NCI-H2196 (cell line): ENCODE results near the gene NDE1.

Source experiments
- DNase-seq: peaks from one replicate; lab custom pipeline; 2025; ENCODE audit not compliant: unreplicated experiment; lab: John Stamatoyannopoulos, UW

The NDE1 gene

GRCh38 chr16:15732416-15732815, 82.4 kb downstream of the NDE1 start:
- DNase-seq = no peak

- DNase-seq = no peak
These were observed 85.6 kb downstream of the NDE1 start for GRCh38 chr16:15735610-15736009.

GRCh38 chr16:15736529-15736928, 86.5 kb downstream of the NDE1 start:
- DNase-seq = no peak

GRCh38 chr16:15737140-15737644, 87.1 kb downstream of the NDE1 start:
- no peak for DNase-seq

DNA sequence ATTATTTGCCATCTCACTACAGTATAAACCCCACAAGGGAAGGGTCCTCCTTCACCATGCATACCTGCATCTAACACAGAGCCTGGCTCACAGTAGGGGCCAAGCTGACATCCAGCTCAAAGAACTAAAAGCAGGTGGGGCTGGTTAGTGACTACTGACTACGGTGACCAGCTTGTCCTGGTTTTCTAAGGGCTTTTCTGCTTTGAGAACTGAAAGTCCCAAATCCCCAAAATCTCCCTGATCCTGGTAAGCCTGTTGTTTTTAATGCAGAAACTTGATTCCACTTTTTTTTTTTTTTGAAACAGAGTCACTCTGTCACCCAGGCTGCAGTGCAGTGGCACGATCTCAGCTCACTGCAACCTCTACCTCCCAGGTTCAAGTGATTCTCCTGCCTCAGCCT, 89.4 kb downstream of the NDE1 start:
- DNase-seq = no peak

GRCh38 chr16:15739950-15740349, 89.9 kb downstream of the NDE1 start:
- no peak for DNase-seq

- no peak for DNase-seq
These were observed 91.3 kb downstream of the NDE1 start for GRCh38 chr16:15741207-15741871.

- DNase-seq = no peak
These were observed 92.7 kb downstream of the NDE1 start for GRCh38 chr16:15742716-15743115.

- no peak for DNase-seq
These were observed 93.6 kb downstream of the NDE1 start for GRCh38 chr16:15743657-15744056.

DNA sequence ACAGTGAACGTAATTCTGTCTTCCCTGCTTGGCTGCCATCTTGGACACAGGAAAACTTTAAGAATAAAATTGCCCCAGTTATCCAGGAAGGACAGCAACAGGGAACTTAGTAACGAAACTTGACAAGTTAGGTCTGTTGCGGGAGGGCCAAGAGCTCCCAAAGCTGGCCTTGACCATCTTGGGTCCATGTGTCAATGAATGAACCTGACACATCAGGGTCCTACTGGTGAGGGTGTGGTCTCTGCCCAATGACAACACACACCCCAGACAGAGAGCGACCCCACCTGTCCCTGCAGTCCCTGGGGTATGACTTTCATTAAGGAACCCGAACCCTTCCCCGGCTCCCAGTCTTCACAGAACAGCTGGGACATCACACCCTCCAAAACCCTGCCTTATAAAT, 96.3 kb downstream of the NDE1 start:
- no peak for DNase-seq

DNA sequence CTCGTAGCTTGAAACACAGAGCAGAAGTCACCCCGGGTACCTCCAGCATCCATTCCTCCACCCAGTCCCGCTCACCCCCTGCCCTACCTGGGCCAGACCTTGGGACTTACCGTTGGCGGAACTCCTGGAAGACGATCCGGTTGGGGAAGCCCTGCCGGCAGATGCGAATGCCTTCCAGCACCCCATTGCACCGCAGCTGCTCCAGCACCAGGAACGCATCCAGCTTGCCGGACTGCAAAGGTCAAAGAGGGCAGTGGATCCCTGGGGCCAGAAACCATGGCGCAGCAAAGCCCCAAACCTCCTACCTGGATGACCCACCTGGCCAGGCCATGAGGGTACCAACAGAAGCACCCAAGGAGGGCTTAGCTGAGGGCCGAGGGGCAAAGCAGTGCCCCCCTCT, 97.9 kb downstream of the NDE1 start:
- no peak for DNase-seq

DNA sequence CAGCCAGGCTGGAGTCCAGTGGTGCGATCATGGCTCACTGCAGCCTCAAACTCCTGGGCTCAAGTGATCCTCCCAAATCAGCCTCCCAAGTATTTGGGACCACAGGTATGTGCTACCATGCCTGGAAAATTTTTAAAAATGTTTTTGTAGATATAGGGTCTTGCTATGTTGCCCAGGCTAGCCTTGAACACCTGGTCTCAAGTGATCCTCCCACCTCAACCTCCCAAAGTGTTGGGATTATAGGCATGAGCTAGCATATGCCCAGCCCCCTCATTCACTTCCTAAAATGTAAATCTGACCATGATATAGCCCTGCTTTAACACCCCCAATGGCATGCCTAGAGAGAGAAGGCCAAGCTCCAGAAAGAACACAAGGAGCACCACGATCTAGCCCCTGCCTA, 98.6 kb downstream of the NDE1 start:
- no peak for DNase-seq

DNA sequence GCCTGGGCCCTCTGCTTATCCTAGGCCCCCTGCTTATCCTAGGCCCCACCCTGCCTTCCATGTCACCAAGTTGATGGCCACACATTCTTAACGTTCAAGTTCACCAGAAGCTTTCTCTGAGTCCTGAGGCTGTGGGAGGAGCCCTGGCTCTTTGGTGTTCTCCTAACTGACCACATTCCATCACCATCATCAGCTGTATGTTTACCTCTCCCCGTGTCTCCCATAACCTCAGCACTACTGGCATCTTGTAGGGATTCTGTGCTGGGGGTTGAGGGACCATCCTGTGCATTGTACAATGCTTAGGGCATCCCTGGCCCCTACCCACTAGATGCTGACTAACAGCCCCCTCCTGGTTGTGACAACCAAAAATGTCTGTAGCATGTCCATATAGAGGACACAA, 99.3 kb downstream of the NDE1 start:
- no peak for DNase-seq

- DNase-seq = no peak
These were observed 99.9 kb downstream of the NDE1 start for GRCh38 chr16:15749985-15750384.

- no peak for DNase-seq
These were observed 101.9 kb downstream of the NDE1 start for GRCh38 chr16:15751940-15752339.

DNA sequence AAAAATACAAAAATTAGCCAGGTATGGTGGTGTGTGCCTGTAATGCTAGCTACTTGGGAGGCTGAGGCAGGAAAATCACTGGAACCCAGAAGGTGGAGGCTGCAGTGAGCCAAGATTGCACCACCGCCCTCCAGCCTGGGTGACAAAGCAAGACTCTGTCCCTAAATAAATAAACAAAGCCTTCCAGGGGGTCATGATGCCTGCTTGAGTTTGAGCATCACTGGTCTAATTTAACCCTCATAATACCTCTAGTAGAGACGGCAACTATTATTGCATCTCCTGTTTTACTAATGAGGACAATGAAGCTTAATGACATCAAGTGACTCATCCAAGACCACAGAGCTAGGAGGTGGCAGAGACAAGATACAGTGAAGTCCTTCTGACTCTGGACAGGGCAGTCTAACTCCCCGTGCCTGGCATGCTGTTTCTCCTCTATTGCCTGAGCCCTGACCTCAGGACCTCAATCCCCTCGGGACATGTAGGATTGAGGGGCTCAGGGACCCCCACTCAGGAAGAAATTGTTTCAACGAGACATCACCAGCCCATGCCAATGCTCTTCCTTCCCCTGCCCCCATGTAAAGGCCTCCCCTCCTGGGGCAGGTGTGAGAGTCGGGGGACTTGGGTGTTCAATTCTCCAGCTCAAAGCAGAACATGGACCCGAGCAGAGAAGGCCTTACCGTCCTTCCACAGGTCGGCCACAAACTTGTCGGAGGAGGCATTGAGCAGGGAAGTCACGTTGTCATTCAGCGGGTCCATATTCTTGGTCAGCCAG, 102.9 kb downstream of the NDE1 start:
- DNase-seq = no peak

- DNase-seq = no peak
These were observed 104.9 kb downstream of the NDE1 start for GRCh38 chr16:15754821-15755534.

DNA sequence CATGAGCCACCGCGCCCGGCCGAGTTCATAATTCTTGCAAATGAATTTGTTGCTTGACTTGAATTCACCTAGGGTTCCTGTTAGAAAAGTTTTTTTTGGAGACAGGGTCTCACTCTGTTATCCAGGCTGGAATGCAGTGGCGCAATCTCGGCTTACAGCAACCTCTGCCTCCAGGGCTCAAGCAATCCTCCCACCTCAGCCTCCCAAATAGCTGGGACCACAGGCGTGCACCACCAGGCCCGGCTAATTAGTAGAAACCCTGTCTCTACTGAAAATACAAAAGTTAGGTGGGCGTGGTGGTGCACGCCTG, 107.0 kb downstream of the NDE1 start:
- no peak for DNase-seq

DNA sequence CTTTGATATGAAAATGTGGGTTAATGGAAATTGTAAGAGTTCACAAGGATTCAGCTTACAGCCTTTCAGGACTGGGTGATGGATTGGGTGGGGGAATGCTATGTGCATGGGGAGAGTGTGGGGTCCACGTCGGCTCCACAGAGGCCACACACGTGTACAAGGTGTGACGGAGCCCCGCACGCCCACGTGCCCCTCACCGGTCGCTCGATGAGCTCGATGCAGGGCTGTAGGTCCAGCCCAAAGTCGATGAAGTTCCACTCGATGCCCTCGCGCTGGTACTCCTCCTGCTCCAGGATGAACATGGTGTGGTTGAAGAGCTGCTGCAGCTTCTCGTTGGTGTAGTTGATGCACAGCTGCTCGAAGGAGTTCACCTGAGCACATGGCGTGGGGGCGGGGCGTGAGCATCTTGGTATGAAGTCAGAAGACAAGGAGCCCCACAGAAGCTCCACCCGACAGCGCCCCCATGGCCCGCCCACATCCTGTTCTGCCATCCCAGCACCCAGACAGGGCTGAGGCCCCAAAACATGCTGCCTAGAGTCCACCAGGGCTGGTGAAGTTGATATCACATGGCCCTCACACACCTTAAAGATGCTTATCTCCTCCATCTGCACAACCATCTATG, 107.7 kb downstream of the NDE1 start:
- no peak for DNase-seq

- DNase-seq = no peak
These were observed 109.0 kb downstream of the NDE1 start for GRCh38 chr16:15759070-15759469.

DNA sequence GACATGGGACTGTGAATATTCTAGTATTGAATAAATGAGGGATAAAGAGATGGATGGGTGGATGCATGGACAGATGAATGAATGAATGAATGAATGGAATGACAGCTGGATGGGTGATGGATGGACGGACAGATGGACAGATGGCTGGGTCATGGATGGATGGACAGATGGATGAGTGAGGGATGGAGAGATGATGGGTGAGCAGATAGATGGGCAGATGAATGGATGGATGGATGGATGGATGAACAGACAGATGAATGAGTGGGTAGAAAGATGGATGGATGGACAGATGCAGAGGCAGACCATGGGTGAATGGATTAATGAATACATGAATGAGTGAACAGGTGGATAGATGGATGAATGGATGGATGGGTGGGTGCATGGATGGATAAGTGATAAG, 110.1 kb downstream of the NDE1 start:
- no peak for DNase-seq

GRCh38 chr16:15764112-15764511, 114.1 kb downstream of the NDE1 start:
- no peak for DNase-seq
